Activated effector memory CD4-positive, alpha-beta T cell treated with anti-CD3 and anti-CD28 coated beads, Interleukin-2, amount 50 U/mL, for 16 hours (primary cell): ENCODE data around the gene RNF217.
"Not testable (repeated sequence)": the region's sequence is repeated elsewhere in the genome, so short reads cannot be mapped to it uniquely, and the experiment has no call there.

Experiments
- DNase-seq: peaks from one replicate; pipeline ENCODE4 v3.0.0-alpha.2; 2020

RNF217 gene

GRCh38 chr6:124961777-124962638 lies at the start of gene RNF217:
TSS of gene RNF217 (plus strand) at chr6:124962437. CDS start at chr6:124962545, 108 bp downstream.
- no peak for DNase-seq

- DNase-seq: no peak
Measured at GRCh38 chr6:124913056-124913455, 49.2 kb upstream of the RNF217 start.

GRCh38 chr6:124917769-124918168 lies 44.5 kb upstream of the RNF217 start:
- DNase-seq: no peak

- DNase-seq: not testable (repeated sequence)
Measured at GRCh38 chr6:124919703-124920102, 42.5 kb upstream of the RNF217 start.

- DNase-seq: no peak
Measured at GRCh38 chr6:124924333-124924759, 37.9 kb upstream of the RNF217 start.

- DNase-seq: no peak
Measured at GRCh38 chr6:124926435-124926834, 35.8 kb upstream of the RNF217 start.

- no peak for DNase-seq
Measured at GRCh38 chr6:124927806-124928205, 34.4 kb upstream of the RNF217 start.

- no peak for DNase-seq
Measured at GRCh38 chr6:124928851-124929250, 33.4 kb upstream of the RNF217 start.

- DNase-seq: no peak
Measured at GRCh38 chr6:124937645-124938044, 24.6 kb upstream of the RNF217 start.

- no peak for DNase-seq
Measured at GRCh38 chr6:124941259-124941658, 21.0 kb upstream of the RNF217 start.

- DNase-seq: no peak
Measured at GRCh38 chr6:124943658-124944057, 18.6 kb upstream of the RNF217 start.

- no peak for DNase-seq
Measured at GRCh38 chr6:124947971-124948451, 14.2 kb upstream of the RNF217 start.

- DNase-seq: no peak
Measured at GRCh38 chr6:124949706-124950105, 12.5 kb upstream of the RNF217 start.

GRCh38 chr6:124953808-124954207 lies 8.4 kb upstream of the RNF217 start:
- no peak for DNase-seq

- no peak for DNase-seq
Measured at GRCh38 chr6:124955108-124955856, 7.0 kb upstream of the RNF217 start.

GRCh38 chr6:124956018-124956417 lies 6.2 kb upstream of the RNF217 start:
- no peak for DNase-seq

GRCh38 chr6:124958149-124958548 lies 4.1 kb upstream of the RNF217 start:
- DNase-seq: no peak

GRCh38 chr6:124958759-124959354 lies 3.4 kb upstream of the RNF217 start:
- no peak for DNase-seq

GRCh38 chr6:124960757-124961463 lies 1.3 kb upstream of the RNF217 start:
- DNase-seq: no peak

GRCh38 chr6:124961464-124961776 lies 817 bp upstream of the RNF217 start:
- no peak for DNase-seq

GRCh38 chr6:124962639-124963415 lies 590 bp downstream of the RNF217 start:
- DNase-seq: no peak

GRCh38 chr6:124963416-124963785 lies 1.2 kb downstream of the RNF217 start:
- DNase-seq: no peak
